GM19372 (cell line): ENCODE results near the gene TFCP2L1.

Source experiments
- ATAC-seq: cut with Tn5 transposase; IDR thresholded peaks from one replicate; pipeline ENCODE4 v1.9.1; 2021; ENCODE audit warnings: mild to moderate bottlenecking, low read depth, moderate library complexity; ENCODE audit not compliant: unreplicated experiment

Gene TFCP2L1

GRCh38 chr2:121245120-121245820, 39.7 kb downstream of the TFCP2L1 start:
- no peak for ATAC-seq

- no peak for ATAC-seq
These were observed 40.4 kb downstream of the TFCP2L1 start for GRCh38 chr2:121244616-121245015.

GRCh38 chr2:121243821-121244460, 41.1 kb downstream of the TFCP2L1 start:
- ATAC-seq, result no peak

GRCh38 chr2:121242976-121243375, 42.0 kb downstream of the TFCP2L1 start:
- ATAC-seq, result no peak

GRCh38 chr2:121242175-121242875, 42.7 kb downstream of the TFCP2L1 start:
- no peak for ATAC-seq

GRCh38 chr2:121241466-121241865, 43.5 kb downstream of the TFCP2L1 start:
- ATAC-seq, result no peak

- ATAC-seq, result no peak
These were observed 44.6 kb downstream of the TFCP2L1 start for GRCh38 chr2:121240436-121240835.

GRCh38 chr2:121239969-121240368, 45.0 kb downstream of the TFCP2L1 start:
- no peak for ATAC-seq

- no peak for ATAC-seq
These were observed 45.5 kb downstream of the TFCP2L1 start for GRCh38 chr2:121239471-121239870.

- no peak for ATAC-seq
These were observed 46.2 kb downstream of the TFCP2L1 start for GRCh38 chr2:121238828-121239227.

- no peak for ATAC-seq
These were observed 46.9 kb downstream of the TFCP2L1 start for GRCh38 chr2:121237980-121238665.

- ATAC-seq, result no peak
These were observed 47.5 kb downstream of the TFCP2L1 start for GRCh38 chr2:121237336-121237979.

- ATAC-seq, result no peak
These were observed 48.3 kb downstream of the TFCP2L1 start for GRCh38 chr2:121236650-121237180.

- ATAC-seq, result no peak
These were observed 48.8 kb downstream of the TFCP2L1 start for GRCh38 chr2:121236101-121236640.

- ATAC-seq, result no peak
These were observed 49.5 kb downstream of the TFCP2L1 start for GRCh38 chr2:121235542-121235941.

- no peak for ATAC-seq
These were observed 50.2 kb downstream of the TFCP2L1 start for GRCh38 chr2:121234791-121235190.

GRCh38 chr2:121234144-121234543, 50.9 kb downstream of the TFCP2L1 start:
- ATAC-seq, result no peak

- ATAC-seq, result no peak
These were observed 51.4 kb downstream of the TFCP2L1 start for GRCh38 chr2:121233486-121234110.

- no peak for ATAC-seq
These were observed 52.3 kb downstream of the TFCP2L1 start for GRCh38 chr2:121232626-121233265.
